Measurements from ENCODE around the gene SHROOM3. TPM values are rescaled to one million over a fixed set of nuclear protein-coding genes. Genes with fewer than 3 reads are reported as not detected.

The SHROOM3 gene
- polyA plus RNA-seq, 2 of the 4 experiments (the other 2 are of a cell fraction), result 2.8 to 5.1 TPM

DNA sequence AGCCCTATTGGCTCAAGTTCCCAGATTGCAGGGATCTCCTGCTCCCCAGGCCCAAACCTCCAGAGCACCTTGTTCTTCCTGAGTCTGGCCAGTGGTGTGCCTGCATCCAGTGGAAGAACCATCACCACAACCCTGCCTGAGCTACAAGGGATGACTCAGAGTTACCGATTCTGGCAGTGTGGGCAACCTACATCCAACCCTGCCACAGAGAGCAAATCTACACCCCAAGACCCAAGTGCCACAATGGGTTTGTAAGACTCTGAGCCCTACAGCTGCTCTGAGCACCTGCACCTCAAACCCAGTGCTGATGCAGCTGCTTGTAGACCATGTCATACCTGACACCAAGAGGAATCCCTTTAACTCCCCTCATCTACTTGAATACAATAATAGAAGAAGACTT lies 352.9 kb downstream of the SHROOM3 start:
- TF ChIP-seq ZNF302 (CRISPR knock-in tag; IDR thresholded peaks at IDR 0.05) (no peak), FOXS1 (CRISPR knock-in tag; IDR thresholded peaks at IDR 0.05) (no peak), CHD4 (IDR thresholded peaks at IDR 0.05; ENCODE audit: borderline replicate concordance) (no peak), JUN (IDR thresholded peaks at IDR 0.05) (no peak), MYC (IDR thresholded peaks at IDR 0.05; ENCODE audit: borderline replicate concordance, low read length) (no peak), RARB (CRISPR knock-in tag; IDR thresholded peaks at IDR 0.05) (no peak), PBX3 (IDR thresholded peaks at IDR 0.05) (no peak), KDM1A (IDR thresholded peaks at IDR 0.05; ENCODE audit: low read depth) (no peak), USF2 (IDR thresholded peaks at IDR 0.05) (no peak), CBX2 (IDR thresholded peaks at IDR 0.05; ENCODE audit: borderline replicate concordance, low read depth) (no peak), POLR2A (IDR thresholded peaks at IDR 0.05; ENCODE audit: low read length) (no peak), NPAS2 (CRISPR knock-in tag; IDR thresholded peaks at IDR 0.05; ENCODE audit: borderline replicate concordance) (no peak), ELK1 (IDR thresholded peaks at IDR 0.05; ENCODE audit: low read depth, low read length) (no peak), GATA3 (IDR thresholded peaks at IDR 0.05; ENCODE audit: borderline replicate concordance) (no peak), ZC3H11A (IDR thresholded peaks at IDR 0.05) (no peak), ZFP36 (IDR thresholded peaks at IDR 0.05; ENCODE audit: borderline replicate concordance, partially characterized antibody) (no peak), POLR2AphosphoS2 (conservative IDR thresholded peaks at IDR 0.05; ENCODE audit: low read length) (no peak)
- TF ChIP-seq, protein P1, sequence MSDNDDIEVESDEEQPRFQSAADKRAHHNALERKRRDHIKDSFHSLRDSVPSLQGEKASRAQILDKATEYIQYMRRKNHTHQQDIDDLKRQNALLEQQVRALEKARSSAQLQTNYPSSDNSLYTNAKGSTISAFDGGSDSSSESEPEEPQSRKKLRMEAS (IDR thresholded peaks at IDR 0.05), result no peak
- no CpG with 5 or more reads among the region's 1 CpG for WGBS (ENCODE audit: missing lambda C conversion rate)
- CTCF ChIA-PET, result no interaction called here
- Histone ChIP-seq H3K4me1 (peaks cover 4% of the 10 kb centered on the region; the same call in 1 of the 3 replicates), H3K4me2 (no peak overlapping the region), H3K9me3 (no peaks in the 10 kb centered on the region), H3K4me3 (no peak overlapping the region), H3K27ac (no peak overlapping the region)
- POLR2A ChIA-PET, result no interaction called here
- ATAC-seq (no peak), FAIRE-seq (no peak), DNase-seq (ENCODE audit: low read depth in 1 of 2, low spot score in 1 of 2) (no peak)

- 89% methylated on average over 1 of the region's 1 CpG for WGBS (ENCODE audit: missing lambda C conversion rate)
Observed at GRCh38 chr4:76790377-76790776, 355.3 kb downstream of the SHROOM3 start.

More at GRCh38 chr4:76790377-76790776, 355.3 kb downstream of the SHROOM3 start:
- ATAC-seq (no peak), FAIRE-seq (no peak), DNase-seq (ENCODE audit: low read depth in 1 of 2, low spot score in 1 of 2) (no peak)
- Histone ChIP-seq H3K4me3 (no peak overlapping the region), H3K27ac (no peak overlapping the region), H3K4me1 (no peaks in the 10 kb centered on the region), H3K9me3 (no peaks in the 10 kb centered on the region), H3K4me2 (no peak overlapping the region)
- POLR2A ChIA-PET, result no interaction called here
- TF ChIP-seq, protein P1 (IDR thresholded peaks at IDR 0.05), result no peak
- TF ChIP-seq, protein P2, sequence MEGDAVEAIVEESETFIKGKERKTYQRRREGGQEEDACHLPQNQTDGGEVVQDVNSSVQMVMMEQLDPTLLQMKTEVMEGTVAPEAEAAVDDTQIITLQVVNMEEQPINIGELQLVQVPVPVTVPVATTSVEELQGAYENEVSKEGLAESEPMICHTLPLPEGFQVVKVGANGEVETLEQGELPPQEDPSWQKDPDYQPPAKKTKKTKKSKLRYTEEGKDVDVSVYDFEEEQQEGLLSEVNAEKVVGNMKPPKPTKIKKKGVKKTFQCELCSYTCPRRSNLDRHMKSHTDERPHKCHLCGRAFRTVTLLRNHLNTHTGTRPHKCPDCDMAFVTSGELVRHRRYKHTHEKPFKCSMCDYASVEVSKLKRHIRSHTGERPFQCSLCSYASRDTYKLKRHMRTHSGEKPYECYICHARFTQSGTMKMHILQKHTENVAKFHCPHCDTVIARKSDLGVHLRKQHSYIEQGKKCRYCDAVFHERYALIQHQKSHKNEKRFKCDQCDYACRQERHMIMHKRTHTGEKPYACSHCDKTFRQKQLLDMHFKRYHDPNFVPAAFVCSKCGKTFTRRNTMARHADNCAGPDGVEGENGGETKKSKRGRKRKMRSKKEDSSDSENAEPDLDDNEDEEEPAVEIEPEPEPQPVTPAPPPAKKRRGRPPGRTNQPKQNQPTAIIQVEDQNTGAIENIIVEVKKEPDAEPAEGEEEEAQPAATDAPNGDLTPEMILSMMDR (IDR thresholded peaks at IDR 0.05), result no peak
- TF ChIP-seq FOXS1 (CRISPR knock-in tag; IDR thresholded peaks at IDR 0.05) (no peak), ZFP36 (IDR thresholded peaks at IDR 0.05; ENCODE audit: borderline replicate concordance, partially characterized antibody) (no peak), ZC3H11A (IDR thresholded peaks at IDR 0.05) (no peak), EHF (CRISPR knock-in tag; IDR thresholded peaks at IDR 0.05) (no peak), MAFK (IDR thresholded peaks at IDR 0.05; ENCODE audit: partially characterized antibody) (no peak), NFE2L2 (conservative IDR thresholded peaks at IDR 0.05; ENCODE audit: low read length) (no peak), SREBF2 (IDR thresholded peaks at IDR 0.05) (no peak)
- CTCF ChIA-PET, result interaction anchor here (1.2 kb wide), 1 partner anchor 33 kb away, joined by 3 read pairs; no protein-coding TSS in a partner anchor
